Keratinocyte (primary cell): ENCODE data around the gene ARHGEF33. TPM values are rescaled to one million over a fixed set of nuclear protein-coding genes. Genes with fewer than 3 reads are reported as not detected.

Experiments
- DNase-seq: peaks from one replicate; pipeline ENCODE4 v3.0.0-alpha.2; 2011; ENCODE audit warnings: low read depth, missing footprints, low spot score
- FAIRE-seq: peaks from 2 replicates; lab custom pipeline; 2011; peaks lifted over from hg19 to GRCh38; lab: Jason Lieb, UNC
- H2AFZ ChIP-seq: 2 replicates; pipeline ENCODE4 v1.6.0; 2012; ENCODE audit warnings: low read length, control low read depth, inconsistent platforms; ENCODE audit not compliant: control insufficient read depth
- H3K27ac ChIP-seq: 2 replicates; pipeline ENCODE4 v1.5.1; 2011; ENCODE audit warnings: low read length; ENCODE audit not compliant: control insufficient read depth, insufficient read depth
- H3K27me3 ChIP-seq: 3 replicates; pipeline ENCODE4 v1.6.0; 2011; ENCODE audit warnings: low read length; ENCODE audit not compliant: control insufficient read depth, insufficient read depth; ENCODE audit errors: extremely low read depth
- H3K36me3 ChIP-seq, 2 experiments: 2 replicates in 1 of 2; 3 replicates in 1 of 2; pipeline ENCODE4 v1.5.1; 2011; ENCODE audit warnings: low read length in 2 of 2, mild to moderate bottlenecking in 1 of 2; ENCODE audit not compliant: control insufficient read depth in 2 of 2, insufficient read depth in 2 of 2; ENCODE audit errors: extremely low read depth in 1 of 2
- H3K4me1 ChIP-seq: 3 replicates; pipeline ENCODE4 v1.5.1; 2011; ENCODE audit warnings: low read length; ENCODE audit not compliant: control insufficient read depth, insufficient read depth; ENCODE audit errors: extremely low read depth
- H3K4me2 ChIP-seq: 3 replicates; pipeline ENCODE4 v1.6.0; 2011; ENCODE audit warnings: low read depth, low read length; ENCODE audit not compliant: control insufficient read depth, insufficient read depth; ENCODE audit errors: extremely low read depth
- H3K4me3 ChIP-seq, 3 experiments: fragments of 200-600 bp in 1 of 3; sonication (generic) in 1 of 3; 2 replicates in 2 of 3; 3 replicates in 1 of 3; pipeline ENCODE4 v1.5.1; 2011 to 2016; ENCODE audit warnings: low read length in 3 of 3, mild to moderate bottlenecking in 3 of 3, control low read depth in 2 of 3, inconsistent platforms in 1 of 3, low read depth in 1 of 3, mixed read lengths in 1 of 3, mixed run types in 1 of 3, moderate library complexity in 1 of 3; ENCODE audit not compliant: control insufficient read depth in 2 of 3, insufficient read depth in 2 of 3; ENCODE audit errors: extremely low read depth in 1 of 3
- H3K79me2 ChIP-seq: 2 replicates; pipeline ENCODE4 v1.6.0; 2012; ENCODE audit warnings: low read length; ENCODE audit not compliant: control insufficient read depth, insufficient read depth
- H3K9ac ChIP-seq: 3 replicates; pipeline ENCODE4 v1.6.0; 2011; ENCODE audit warnings: low read length; ENCODE audit not compliant: control insufficient read depth, insufficient read depth; ENCODE audit errors: extremely low read depth
- H3K9me1 ChIP-seq: 3 replicates; pipeline ENCODE4 v1.6.0; 2011; ENCODE audit warnings: low read length; ENCODE audit not compliant: control insufficient read depth, insufficient read depth; ENCODE audit errors: extremely low read depth
- H3K9me3 ChIP-seq: 2 replicates; pipeline ENCODE4 v1.5.1; 2012; ENCODE audit warnings: low read depth, low read length; ENCODE audit not compliant: control insufficient read depth
- H4K20me1 ChIP-seq: 3 replicates; pipeline ENCODE4 v1.6.0; 2011; ENCODE audit warnings: low read length; ENCODE audit not compliant: control insufficient read depth, insufficient read depth; ENCODE audit errors: extremely low read depth
- EZH2 ChIP-seq: IDR thresholded peaks from one replicate; pipeline ENCODE4 v1.6.1; 2012; ENCODE audit warnings: inconsistent platforms, mild to moderate bottlenecking, low read length, moderate library complexity
- dilution Hi-C: fragments of 300-500 bp; cut with MboI; formaldehyde crosslinking; loops from one replicate; pipeline ENCODE4 v1.7.0; 2020; ENCODE audit warnings: low sequenced_read_pairs; ENCODE audit not compliant: extremely low pct_ligation_motif_present
- polyA plus RNA-seq, 5 experiments: library from polyadenylated mRNA; depleted of rRNA in 3 of 5; stranded (reverse) in 3 of 5; stranded (forward) in 1 of 5; unstranded in 1 of 5; fragments of >200 nt; gene quantifications; 1 replicate in 1 of 5; 2 replicates in 3 of 5; 3 replicates in 1 of 5; pipeline versions ENCODE4 v1.2.1 to v1.2.3, GENCODE V29; 2011 to 2012; ENCODE audit warnings: missing spikeins in 2 of 5, low read depth in 1 of 5, low replicate concordance in 1 of 5
- TF ChIP-seq, protein P1 (sequence below), 3 experiments: IDR thresholded peaks in 1 of 3; conservative IDR thresholded peaks in 1 of 3; optimal IDR thresholded peaks in 1 of 3; 2 replicates in 2 of 3; 3 replicates in 1 of 3; pipeline versions ENCODE3 to v1.5.1; 2011; ENCODE audit warnings: low read length in 3 of 3, mild to moderate bottlenecking in 3 of 3, moderate library complexity in 2 of 3, control low read depth in 1 of 3, inconsistent platforms in 1 of 3; ENCODE audit not compliant: insufficient read depth in 2 of 3; ENCODE audit errors: extremely low read depth in 1 of 3

ARHGEF33 gene
- polyA plus RNA-seq, 1 donor (not counting 4 experiments of a cell fraction or from before 2014, with no cell fraction given) = 0.09 TPM

DNA sequence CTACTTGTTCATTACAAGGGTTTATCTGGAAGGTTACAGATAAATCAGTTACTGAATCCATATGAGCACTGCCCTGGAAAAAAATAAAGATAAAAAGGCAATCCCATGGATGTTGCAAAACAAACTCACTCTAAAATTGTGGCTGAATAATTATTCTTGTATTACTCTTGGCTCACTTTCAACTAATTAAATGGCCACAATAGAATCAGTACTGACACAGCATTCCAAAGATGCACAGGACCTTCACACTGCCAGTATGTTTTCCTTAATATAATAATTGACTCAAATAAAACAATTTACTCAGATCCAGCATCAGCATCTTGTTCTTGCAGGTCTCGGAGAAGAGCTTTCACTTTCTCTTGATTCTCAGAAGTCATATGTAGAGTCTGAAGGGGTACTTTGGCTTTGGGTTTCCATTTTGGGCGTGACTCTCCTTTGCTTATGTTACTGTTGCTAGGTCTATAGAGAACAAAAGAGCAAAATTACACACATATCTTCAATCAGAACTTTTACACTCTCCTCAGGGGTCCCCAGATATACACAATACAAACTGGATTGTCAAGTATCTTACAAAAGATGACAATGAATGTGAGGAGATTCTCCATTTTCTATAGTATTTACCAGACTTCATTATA, 26.5 kb upstream of the ARHGEF33 start:
- Histone ChIP-seq H3K9me1 (no peaks in the 10 kb centered on the region), H3K27ac (no peak overlapping the region), H3K27me3 (no peaks in the 10 kb centered on the region), H4K20me1 (no peaks in the 10 kb centered on the region), H3K4me3 (no peak overlapping the region), H3K9ac (no peak overlapping the region), H2AFZ (no peak overlapping the region), H3K4me1 (peaks cover 22% of the 10 kb centered on the region), H3K4me2 (no peak overlapping the region), H3K79me2 (peaks cover 3% of the 10 kb centered on the region), H3K36me3 (peaks cover 4 to 16% of the 10 kb centered on the region in 2 experiments), H3K9me3 (no peaks in the 10 kb centered on the region)
- no peak for TF ChIP-seq EZH2
- TF ChIP-seq, protein P1, sequence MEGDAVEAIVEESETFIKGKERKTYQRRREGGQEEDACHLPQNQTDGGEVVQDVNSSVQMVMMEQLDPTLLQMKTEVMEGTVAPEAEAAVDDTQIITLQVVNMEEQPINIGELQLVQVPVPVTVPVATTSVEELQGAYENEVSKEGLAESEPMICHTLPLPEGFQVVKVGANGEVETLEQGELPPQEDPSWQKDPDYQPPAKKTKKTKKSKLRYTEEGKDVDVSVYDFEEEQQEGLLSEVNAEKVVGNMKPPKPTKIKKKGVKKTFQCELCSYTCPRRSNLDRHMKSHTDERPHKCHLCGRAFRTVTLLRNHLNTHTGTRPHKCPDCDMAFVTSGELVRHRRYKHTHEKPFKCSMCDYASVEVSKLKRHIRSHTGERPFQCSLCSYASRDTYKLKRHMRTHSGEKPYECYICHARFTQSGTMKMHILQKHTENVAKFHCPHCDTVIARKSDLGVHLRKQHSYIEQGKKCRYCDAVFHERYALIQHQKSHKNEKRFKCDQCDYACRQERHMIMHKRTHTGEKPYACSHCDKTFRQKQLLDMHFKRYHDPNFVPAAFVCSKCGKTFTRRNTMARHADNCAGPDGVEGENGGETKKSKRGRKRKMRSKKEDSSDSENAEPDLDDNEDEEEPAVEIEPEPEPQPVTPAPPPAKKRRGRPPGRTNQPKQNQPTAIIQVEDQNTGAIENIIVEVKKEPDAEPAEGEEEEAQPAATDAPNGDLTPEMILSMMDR (optimal IDR thresholded peaks at IDR 0.05 in 1 of 3, IDR thresholded peaks at IDR 0.05 in 1 of 3, conservative IDR thresholded peaks at IDR 0.05 in 1 of 3; ENCODE audit: extremely low read depth in 1 of 3, insufficient read depth in 2 of 3, low read length in 3 of 3) = no peak
- dilution Hi-C loops = no loop called here
- FAIRE-seq (no peak), DNase-seq (no peak)

DNA sequence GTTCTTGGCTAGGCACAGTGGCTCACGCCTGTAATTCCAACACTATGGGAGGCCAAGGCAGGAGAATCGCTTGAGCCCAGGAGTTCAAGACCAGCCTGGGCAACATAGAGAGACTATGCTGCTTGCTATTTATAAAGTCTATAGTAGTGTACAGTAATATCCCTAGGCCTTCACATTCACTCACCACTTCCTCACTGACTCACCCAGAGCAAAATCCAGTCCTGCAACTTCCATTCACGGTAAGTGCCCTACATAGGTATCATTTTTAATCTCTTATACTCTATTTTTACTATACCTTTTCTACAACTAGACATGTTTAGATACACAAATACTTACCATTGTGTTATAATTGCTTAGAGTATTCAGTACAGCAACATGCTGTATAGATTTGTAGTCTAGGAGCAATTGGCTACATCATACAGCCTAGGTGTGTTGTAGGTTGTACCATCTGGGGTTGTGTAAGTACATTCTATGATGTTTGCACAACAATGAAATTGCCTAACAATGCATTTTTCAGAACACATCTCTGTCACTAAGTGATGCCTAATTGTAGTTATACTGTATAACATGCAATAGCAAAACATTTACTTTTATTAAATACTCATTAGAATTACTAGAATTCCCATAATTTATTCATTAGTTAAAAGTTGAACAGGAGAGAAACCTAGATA, 22.8 kb upstream of the ARHGEF33 start:
- peak overlapping the region; percentile 63 for H3K4me2 ChIP-seq
- peak overlapping the region; percentile 41 for H3K27ac ChIP-seq

More for the DNA sequence above, 22.8 kb upstream of the ARHGEF33 start:
- no peaks in the 10 kb centered on the region for H3K27me3 ChIP-seq
- FAIRE-seq (peak; percentile 92), DNase-seq (peak; percentile 33)
- H3K4me1 ChIP-seq = peaks cover 22% of the 10 kb centered on the region
- no peak overlapping the region for H2AFZ ChIP-seq
- TF ChIP-seq, protein P1 (optimal IDR thresholded peaks at IDR 0.05 in 1 of 3, IDR thresholded peaks at IDR 0.05 in 1 of 3, conservative IDR thresholded peaks at IDR 0.05 in 1 of 3; ENCODE audit: extremely low read depth in 1 of 3, insufficient read depth in 2 of 3, low read length in 3 of 3) = no peak
- TF ChIP-seq EZH2 = no peak
- H3K4me3 ChIP-seq = no peak overlapping the region
- H4K20me1 ChIP-seq = no peaks in the 10 kb centered on the region
- no peaks in the 10 kb centered on the region for H3K9me1 ChIP-seq
- H3K79me2 ChIP-seq = peaks cover 12% of the 10 kb centered on the region
- H3K9me3 ChIP-seq = no peaks in the 10 kb centered on the region
- dilution Hi-C loops = no loop called here
- no peak overlapping the region for H3K9ac ChIP-seq
- peaks cover 2 to 14% of the 10 kb centered on the region in 2 experiments for H3K36me3 ChIP-seq
